ENCODE results near the gene CLDN7. TPM values are rescaled to one million over a fixed set of nuclear protein-coding genes. Genes with fewer than 3 reads are reported as not detected.

The CLDN7 gene
- total RNA-seq, 1 experiment from 2014 or later = 177 TPM

- peak overlapping the region; percentile 86 to 93 for H3K4me3 Mint-ChIP-seq
- no peak overlapping the region for H2BK120ac ChIP-seq (ENCODE audit: low read depth, low read length, poor library complexity, severe bottlenecking)
- H2AK5ac ChIP-seq (ENCODE audit: insufficient read length, low read length) = no peak overlapping the region
- H3K14ac ChIP-seq (ENCODE audit: insufficient read depth, low read length) = no peak overlapping the region; the same call in 1 of the 2 replicates
- H3K9me3 Mint-ChIP-seq = peaks cover 0 to 4% of the 10 kb centered on the region in 2 experiments; a peak in 1 of 5 replicates
- no peak for TF ChIP-seq CTCF (conservative IDR thresholded peaks at IDR 0.05)
- H3K18ac ChIP-seq (ENCODE audit: insufficient read length, low read depth, low read length) = no peak overlapping the region
- peak overlapping the region; percentile 76 for H3K4me2 ChIP-seq (ENCODE audit: insufficient read depth, insufficient read length, low read length)
- no CpG with 5 or more reads among the region's 4 CpGs for WGBS (ENCODE audit: extremely low coverage, insufficient read length, low lambda C conversion rate)
- no peak overlapping the region for H3K56ac ChIP-seq (ENCODE audit: insufficient read length, low read depth, low read length)
- peaks cover 8% of the 10 kb centered on the region; the same call in 1 of the 2 replicates for H3K79me2 ChIP-seq (ENCODE audit: insufficient read depth, low read length)
- no peak overlapping the region for H2AFZ ChIP-seq (ENCODE audit: low read length)
- H3K27ac ChIP-seq (ENCODE audit: insufficient read length, low read depth, low read length) = no peak overlapping the region
- peaks cover 2% of the 10 kb centered on the region for H3K27me3 Mint-ChIP-seq (ENCODE audit: low read depth)
- DNase-seq = no peak
- no peak overlapping the region for H3T11ph ChIP-seq (ENCODE audit: low read length)
- H4K8ac ChIP-seq (replicated peaks; ENCODE audit: insufficient read length, low read depth, low read length) = no peak overlapping the region
- no peak overlapping the region for H3K4ac ChIP-seq (ENCODE audit: low read depth, low read length)
- H4K91ac ChIP-seq (ENCODE audit: insufficient read length, low read depth, low read length) = no peak overlapping the region
- H3K23ac ChIP-seq (ENCODE audit: insufficient read length, low read depth, low read length) = no peak overlapping the region
- peak overlapping the region; percentile 44 for H3K9ac ChIP-seq (ENCODE audit: extremely low read depth, insufficient read length, low read length)
- no peaks in the 10 kb centered on the region for H3K27me3 ChIP-seq (ENCODE audit: insufficient read depth, low read length)
- H2BK5ac ChIP-seq (ENCODE audit: insufficient read length, low read length) = no peak overlapping the region
- H2BK12ac ChIP-seq (ENCODE audit: insufficient read length, low read depth, low read length) = no peak overlapping the region
- H3K4me1 Mint-ChIP-seq = peaks cover 24 to 38% of the 10 kb centered on the region in 2 experiments
- H3K27ac Mint-ChIP-seq = peak overlapping the region in 1 of 3 experiments; percentile 98; a peak in 3 of 7 replicates
- no peak overlapping the region for H2BK15ac ChIP-seq (ENCODE audit: low read depth, low read length)
- no peak overlapping the region for H4K5ac ChIP-seq (ENCODE audit: insufficient read length, low read depth, low read length)
- no peaks in the 10 kb centered on the region for H3K79me1 ChIP-seq (ENCODE audit: insufficient read depth, low read depth, low read length, poor library complexity, severe bottlenecking)
- H3K4me1 ChIP-seq (ENCODE audit: insufficient read depth, low read length) = peaks cover 4% of the 10 kb centered on the region; the same call in 1 of the 2 replicates
- H4K20me1 ChIP-seq (ENCODE audit: control insufficient read depth, insufficient read depth, insufficient read length) = no peaks in the 10 kb centered on the region
- no peak overlapping the region for H2BK20ac ChIP-seq (ENCODE audit: low read depth, low read length, poor library complexity, severe bottlenecking)
- no peaks in the 10 kb centered on the region for H3K9me3 ChIP-seq (ENCODE audit: control insufficient read depth, low read depth, low read length)
- H3K23me2 ChIP-seq (ENCODE audit: insufficient read length, low read depth, low read length, poor library complexity, severe bottlenecking) = peaks cover 25% of the 10 kb centered on the region
- H3K36me3 Mint-ChIP-seq (ENCODE audit: insufficient read depth in 1 of 3, low read depth in 3 of 3) = peaks cover 12 to 51% (median 38%) of the 10 kb centered on the region in 3 experiments
Observed at GRCh38 chr17:7260151-7260550, 2.1 kb downstream of the CLDN7 start.

Data from H9 (cell line).